GM10266 (cell line): ENCODE measurements around the gene TPH2.

Experiments used
- DNase-seq: peaks from one replicate; pipeline ENCODE4 v3.0.0; 2012; ENCODE audit errors: extremely low spot score
- TF ChIP-seq, protein P1 (sequence below): IDR thresholded peaks from 2 replicates; pipeline ENCODE4 v1.5.1; 2012; ENCODE audit warnings: mild to moderate bottlenecking, low read depth; ENCODE audit not compliant: control insufficient read depth, insufficient read depth; ENCODE audit errors: missing control alignments

TPH2 gene

GRCh38 chr12:71940068-71940467 is 1.4 kb downstream of the TPH2 start:
- TF ChIP-seq, protein P1, sequence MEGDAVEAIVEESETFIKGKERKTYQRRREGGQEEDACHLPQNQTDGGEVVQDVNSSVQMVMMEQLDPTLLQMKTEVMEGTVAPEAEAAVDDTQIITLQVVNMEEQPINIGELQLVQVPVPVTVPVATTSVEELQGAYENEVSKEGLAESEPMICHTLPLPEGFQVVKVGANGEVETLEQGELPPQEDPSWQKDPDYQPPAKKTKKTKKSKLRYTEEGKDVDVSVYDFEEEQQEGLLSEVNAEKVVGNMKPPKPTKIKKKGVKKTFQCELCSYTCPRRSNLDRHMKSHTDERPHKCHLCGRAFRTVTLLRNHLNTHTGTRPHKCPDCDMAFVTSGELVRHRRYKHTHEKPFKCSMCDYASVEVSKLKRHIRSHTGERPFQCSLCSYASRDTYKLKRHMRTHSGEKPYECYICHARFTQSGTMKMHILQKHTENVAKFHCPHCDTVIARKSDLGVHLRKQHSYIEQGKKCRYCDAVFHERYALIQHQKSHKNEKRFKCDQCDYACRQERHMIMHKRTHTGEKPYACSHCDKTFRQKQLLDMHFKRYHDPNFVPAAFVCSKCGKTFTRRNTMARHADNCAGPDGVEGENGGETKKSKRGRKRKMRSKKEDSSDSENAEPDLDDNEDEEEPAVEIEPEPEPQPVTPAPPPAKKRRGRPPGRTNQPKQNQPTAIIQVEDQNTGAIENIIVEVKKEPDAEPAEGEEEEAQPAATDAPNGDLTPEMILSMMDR: no peak
- no peak for DNase-seq

GRCh38 chr12:71941174-71941573 is 2.5 kb downstream of the TPH2 start:
- TF ChIP-seq, protein P1: no peak

GRCh38 chr12:71942259-71942658 is 3.6 kb downstream of the TPH2 start:
- TF ChIP-seq, protein P1: no peak
- DNase-seq: no peak

More at GRCh38 chr12:71941174-71941573, 2.5 kb downstream of the TPH2 start:
- DNase-seq: no peak

GRCh38 chr12:71942703-71943102 is 4.1 kb downstream of the TPH2 start:
- no peak for DNase-seq

GRCh38 chr12:71945121-71945520 is 6.5 kb downstream of the TPH2 start:
- TF ChIP-seq, protein P1: no peak
- DNase-seq: no peak

More at GRCh38 chr12:71942703-71943102, 4.1 kb downstream of the TPH2 start:
- TF ChIP-seq, protein P1: no peak

- TF ChIP-seq, protein P1: no peak
- no peak for DNase-seq
Observed at GRCh38 chr12:71945883-71946282, 7.2 kb downstream of the TPH2 start.

GRCh38 chr12:71947645-71948105 is 9.0 kb downstream of the TPH2 start:
- no peak for DNase-seq
- TF ChIP-seq, protein P1: no peak
